GM23248 (cell line): ENCODE measurements around the gene CCDC149.

Source experiments
- EZH2 ChIP-seq: fragments of 200-600 bp; sonication (generic); IDR thresholded peaks from 2 replicates; pipeline ENCODE4 v1.6.1; 2018; ENCODE audit warnings: antibody characterized with exemption, mild to moderate bottlenecking; ENCODE audit not compliant: insufficient read depth, poor library complexity, severe bottlenecking
- EZH2phosphoT487 ChIP-seq: fragments of 200-600 bp; sonication (generic); IDR thresholded peaks from 2 replicates; pipeline ENCODE4 v1.6.1; 2018; ENCODE audit warnings: antibody characterized with exemption, moderate library complexity, mild to moderate bottlenecking, low read depth; ENCODE audit not compliant: insufficient read depth

DNA sequence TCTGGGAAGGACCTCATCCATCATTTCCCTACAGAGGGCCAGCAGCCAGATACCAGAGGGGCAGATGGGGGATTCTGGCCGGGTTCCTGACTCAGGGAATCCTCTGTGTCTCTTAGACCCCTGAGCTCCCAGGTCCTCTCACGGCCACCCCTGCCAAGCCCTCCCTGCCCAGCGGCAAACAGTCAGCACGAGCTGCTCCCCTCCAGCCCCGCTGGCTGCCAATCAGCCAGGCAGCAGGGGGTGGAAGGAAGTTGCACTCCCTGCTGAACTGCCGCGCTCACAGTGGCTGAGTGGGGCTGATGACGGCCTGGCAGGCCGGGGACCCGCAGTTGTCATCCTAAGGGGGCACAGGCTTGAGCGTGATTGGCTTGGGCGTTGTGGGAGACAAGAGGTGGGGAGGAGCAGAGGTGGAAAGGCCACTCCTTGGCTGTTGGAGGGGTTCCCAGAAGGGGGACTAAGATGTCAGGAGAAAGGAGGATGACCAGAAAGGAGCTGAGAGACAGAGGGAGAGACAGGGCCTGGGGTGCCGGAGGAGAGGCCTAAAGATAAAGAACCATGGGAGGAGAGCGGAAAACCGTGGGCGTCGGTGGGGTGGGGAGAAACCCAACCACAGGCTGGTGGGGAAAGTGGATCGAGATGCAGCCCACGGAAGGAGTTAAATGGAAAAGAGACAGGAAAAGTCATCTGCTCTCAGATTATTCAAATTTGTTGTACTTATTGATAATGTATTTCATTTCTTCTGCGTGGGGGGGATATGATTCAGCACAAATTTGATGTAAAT lies 4.4 kb upstream of the CCDC149 start:
- TF ChIP-seq EZH2 = no peak
- TF ChIP-seq EZH2phosphoT487 = no peak
